ENCODE data around the gene SSR4.

- no peak for TF ChIP-seq CTCF (IDR thresholded peaks at IDR 0.05; ENCODE audit: low read depth, low read length)
- no peak for TF ChIP-seq POLR2A (IDR thresholded peaks at IDR 0.05; ENCODE audit: extremely low read depth, insufficient read length)
- no peak for TF ChIP-seq MAX (IDR thresholded peaks at IDR 0.05; ENCODE audit: low read depth, low read length)
Observed at GRCh38 chrX:153772316-153773217, 21.9 kb upstream of the SSR4 start.
